Measurements from ENCODE around the gene FGR.

DNA sequence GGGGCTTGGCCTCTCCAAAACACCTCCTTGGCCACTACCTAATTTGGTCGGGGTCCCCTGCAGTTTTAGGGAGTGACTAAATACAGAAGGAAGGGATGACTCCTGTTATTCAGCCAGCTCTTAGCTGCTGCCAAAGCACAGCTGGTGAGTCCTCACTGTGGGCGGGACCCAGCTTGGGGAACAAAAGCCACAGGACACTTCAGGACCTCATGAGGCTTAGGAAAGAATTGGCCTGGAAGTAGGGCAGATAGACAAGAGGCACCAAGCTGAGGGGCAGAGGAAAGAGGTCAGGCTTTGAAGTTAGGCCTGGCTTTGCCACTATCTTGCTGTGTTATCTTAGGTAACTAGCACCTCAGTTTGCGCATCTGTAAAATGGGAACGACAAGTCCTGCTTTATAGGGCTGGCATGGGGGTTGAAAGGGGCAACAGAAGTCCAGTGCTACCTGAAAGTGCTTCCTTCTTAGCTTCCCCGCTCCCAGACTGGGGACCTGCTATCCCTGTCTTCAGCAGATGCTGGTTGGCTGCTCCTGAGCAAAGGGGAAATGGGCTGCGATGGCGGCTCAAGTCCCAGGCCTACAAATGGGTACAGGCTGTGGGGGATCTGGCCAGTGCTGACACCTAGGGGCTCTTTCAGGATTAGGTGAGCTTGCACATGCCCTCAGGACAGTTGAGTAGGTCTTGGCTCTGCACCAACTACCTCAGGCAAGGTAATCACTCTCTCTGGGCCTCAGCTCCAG lies 21.3 kb upstream of the FGR start:
- TF ChIP-seq EZH2phosphoT487 (IDR thresholded peaks at IDR 0.05; ENCODE audit: insufficient read depth, low read depth) (no peak), EZH2 (IDR thresholded peaks at IDR 0.05; ENCODE audit: insufficient read depth, poor library complexity, severe bottlenecking) (no peak)

Data from GM23248 (cell line).